ENCODE results near the gene RARS2.

Gene RARS2

DNA sequence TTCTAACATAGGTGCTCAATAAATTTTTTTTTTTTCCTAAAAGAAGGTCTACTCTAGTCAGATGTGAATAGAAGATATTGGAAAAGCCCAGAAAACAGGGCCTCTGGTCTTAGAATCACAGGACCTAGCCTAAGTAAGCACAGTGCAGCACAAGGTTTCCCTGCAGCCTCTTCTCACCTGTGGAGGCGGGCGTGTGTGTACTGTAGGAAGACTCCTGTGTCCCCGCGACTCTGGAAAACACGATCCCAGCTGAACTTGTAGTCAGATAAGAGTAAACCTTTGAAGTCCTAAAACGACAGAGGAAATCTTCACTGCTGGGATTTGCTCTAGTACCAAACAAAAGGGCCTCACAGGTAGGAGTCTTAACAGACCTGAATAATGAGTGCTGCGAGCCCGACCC lies 71.3 kb downstream of the RARS2 start:
- TF ChIP-seq, protein P1, sequence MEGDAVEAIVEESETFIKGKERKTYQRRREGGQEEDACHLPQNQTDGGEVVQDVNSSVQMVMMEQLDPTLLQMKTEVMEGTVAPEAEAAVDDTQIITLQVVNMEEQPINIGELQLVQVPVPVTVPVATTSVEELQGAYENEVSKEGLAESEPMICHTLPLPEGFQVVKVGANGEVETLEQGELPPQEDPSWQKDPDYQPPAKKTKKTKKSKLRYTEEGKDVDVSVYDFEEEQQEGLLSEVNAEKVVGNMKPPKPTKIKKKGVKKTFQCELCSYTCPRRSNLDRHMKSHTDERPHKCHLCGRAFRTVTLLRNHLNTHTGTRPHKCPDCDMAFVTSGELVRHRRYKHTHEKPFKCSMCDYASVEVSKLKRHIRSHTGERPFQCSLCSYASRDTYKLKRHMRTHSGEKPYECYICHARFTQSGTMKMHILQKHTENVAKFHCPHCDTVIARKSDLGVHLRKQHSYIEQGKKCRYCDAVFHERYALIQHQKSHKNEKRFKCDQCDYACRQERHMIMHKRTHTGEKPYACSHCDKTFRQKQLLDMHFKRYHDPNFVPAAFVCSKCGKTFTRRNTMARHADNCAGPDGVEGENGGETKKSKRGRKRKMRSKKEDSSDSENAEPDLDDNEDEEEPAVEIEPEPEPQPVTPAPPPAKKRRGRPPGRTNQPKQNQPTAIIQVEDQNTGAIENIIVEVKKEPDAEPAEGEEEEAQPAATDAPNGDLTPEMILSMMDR (IDR thresholded peaks at IDR 0.05; ENCODE audit: low read length) = no peak
- no peak for TF ChIP-seq EZH2 (IDR thresholded peaks at IDR 0.05; ENCODE audit: borderline replicate concordance, low read length)
- Histone ChIP-seq H3K9ac (ENCODE audit: low read length) (no peak overlapping the region), H3K27me3 (ENCODE audit: insufficient read depth, low read length) (no peaks in the 10 kb centered on the region), H3K27ac (ENCODE audit: low read depth, low read length, poor library complexity, severe bottlenecking) (no peak overlapping the region), H3F3A (ENCODE audit: insufficient read depth, low read length) (no peaks in the 10 kb centered on the region), H3K4me3 (ENCODE audit: low read depth, low read length, poor library complexity, severe bottlenecking) (no peak overlapping the region), H3K36me3 (ENCODE audit: insufficient read depth, low read length) (peaks cover 81% of the 10 kb centered on the region), H2AFZ (ENCODE audit: low read length) (no peak overlapping the region), H3K4me1 (ENCODE audit: insufficient read depth, low read length, severe bottlenecking) (no peaks in the 10 kb centered on the region), H3K79me2 (ENCODE audit: insufficient read depth, low read length) (no peaks in the 10 kb centered on the region), H3K4me2 (ENCODE audit: low read length) (no peak overlapping the region), H3K9me2 (ENCODE audit: low read depth, low read length) (no peaks in the 10 kb centered on the region; the same call in 1 of the 2 replicates), H4K20me1 (ENCODE audit: insufficient read depth, low read length) (no peaks in the 10 kb centered on the region), H3K9me3 (ENCODE audit: low read length) (no peaks in the 10 kb centered on the region)

DNA sequence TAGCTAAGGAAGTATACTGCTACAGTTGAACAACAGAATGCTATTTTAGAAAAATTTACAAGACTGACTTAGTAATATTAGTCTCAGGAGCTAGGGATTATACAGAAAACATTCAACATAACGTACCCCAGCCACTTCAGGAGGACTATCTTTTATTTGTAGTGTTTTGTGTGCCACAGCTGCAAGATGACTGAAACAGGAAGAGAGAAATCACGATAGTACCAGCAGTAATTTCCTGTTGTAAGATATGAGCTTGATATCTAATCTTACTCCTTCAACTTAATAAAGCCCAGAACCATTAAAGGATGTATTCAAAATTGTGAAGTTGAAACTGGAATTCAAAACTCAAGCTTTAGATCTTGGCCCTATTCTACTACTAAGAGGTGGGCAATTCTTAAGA lies 75.0 kb downstream of the RARS2 start:
- Histone ChIP-seq H3K36me3 (ENCODE audit: insufficient read depth, low read length) (peaks cover 90% of the 10 kb centered on the region), H3K4me1 (ENCODE audit: insufficient read depth, low read length, severe bottlenecking) (no peaks in the 10 kb centered on the region), H4K20me1 (ENCODE audit: insufficient read depth, low read length) (no peaks in the 10 kb centered on the region), H3K9me3 (ENCODE audit: low read length) (no peaks in the 10 kb centered on the region), H3K79me2 (ENCODE audit: insufficient read depth, low read length) (no peaks in the 10 kb centered on the region), H3K4me2 (ENCODE audit: low read length) (no peak overlapping the region), H3K27me3 (ENCODE audit: insufficient read depth, low read length) (no peaks in the 10 kb centered on the region), H2AFZ (ENCODE audit: low read length) (no peak overlapping the region), H3F3A (ENCODE audit: insufficient read depth, low read length) (no peaks in the 10 kb centered on the region), H3K9ac (ENCODE audit: low read length) (no peak overlapping the region), H3K27ac (ENCODE audit: low read depth, low read length, poor library complexity, severe bottlenecking) (no peak overlapping the region), H3K9me2 (ENCODE audit: low read depth, low read length) (no peaks in the 10 kb centered on the region), H3K4me3 (ENCODE audit: low read depth, low read length, poor library complexity, severe bottlenecking) (no peak overlapping the region)
- TF ChIP-seq EZH2 (IDR thresholded peaks at IDR 0.05; ENCODE audit: borderline replicate concordance, low read length) = no peak
- TF ChIP-seq, protein P1 (IDR thresholded peaks at IDR 0.05; ENCODE audit: low read length) = no peak

DNA sequence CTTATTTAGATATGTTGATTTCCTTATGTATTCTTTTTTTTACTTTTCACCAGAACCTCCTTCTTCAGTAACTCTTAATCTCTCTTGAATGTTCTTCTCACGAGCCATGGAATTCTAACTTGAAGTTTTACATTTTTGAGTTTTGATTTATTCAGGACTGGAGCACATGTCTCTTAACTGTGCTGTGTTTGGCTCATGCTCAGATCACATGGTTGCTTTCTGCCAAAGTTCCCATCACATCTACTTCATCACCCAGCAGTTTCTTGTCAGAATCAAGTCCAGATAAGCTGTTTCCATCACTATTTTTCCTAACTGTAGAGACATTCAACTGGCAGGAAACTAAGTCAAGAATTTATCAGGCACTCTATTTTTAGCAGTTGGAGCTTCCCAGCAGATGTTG lies 85.3 kb downstream of the RARS2 start:
- Histone ChIP-seq H3K36me3 (ENCODE audit: insufficient read depth, low read length) (peaks cover 56% of the 10 kb centered on the region; the same call in 1 of the 2 replicates), H3K9me2 (ENCODE audit: low read depth, low read length) (no peaks in the 10 kb centered on the region), H2AFZ (ENCODE audit: low read length) (no peak overlapping the region), H3K27ac (ENCODE audit: low read depth, low read length, poor library complexity, severe bottlenecking) (no peak overlapping the region), H4K20me1 (ENCODE audit: insufficient read depth, low read length) (no peaks in the 10 kb centered on the region), H3K4me2 (ENCODE audit: low read length) (no peak overlapping the region), H3K79me2 (ENCODE audit: insufficient read depth, low read length) (no peaks in the 10 kb centered on the region), H3K27me3 (ENCODE audit: insufficient read depth, low read length) (no peaks in the 10 kb centered on the region), H3F3A (ENCODE audit: insufficient read depth, low read length) (no peaks in the 10 kb centered on the region), H3K4me3 (ENCODE audit: low read depth, low read length, poor library complexity, severe bottlenecking) (no peak overlapping the region), H3K4me1 (ENCODE audit: insufficient read depth, low read length, severe bottlenecking) (no peaks in the 10 kb centered on the region), H3K9me3 (ENCODE audit: low read length) (no peaks in the 10 kb centered on the region), H3K9ac (ENCODE audit: low read length) (no peak overlapping the region)
- TF ChIP-seq, protein P1 (IDR thresholded peaks at IDR 0.05; ENCODE audit: low read length) = no peak
- no peak for TF ChIP-seq EZH2 (IDR thresholded peaks at IDR 0.05; ENCODE audit: borderline replicate concordance, low read length)
